GM12878 (cell line): Measurements from ENCODE around the gene SEMA4G. TPM values are rescaled to one million over a fixed set of nuclear protein-coding genes. Genes with fewer than 3 reads are reported as not detected.

Experiments
- BCL3 ChIP-seq: IDR thresholded peaks from 2 replicates; pipeline ENCODE4 v1.6.1; 2011; ENCODE audit warnings: borderline replicate concordance, low read depth, mild to moderate bottlenecking, moderate library complexity, low read length; ENCODE audit not compliant: insufficient read depth, poor library complexity, severe bottlenecking
- BHLHE40 ChIP-seq, 2 experiments: fragments of 450-650 bp in 1 of 2; IDR thresholded peaks; 2 replicates each; pipeline ENCODE4 v1.6.1; 2011 to 2017; ENCODE audit warnings: low read depth in 2 of 2, borderline replicate concordance in 1 of 2, improper control_type of control experiment in 1 of 2, low read length in 1 of 2, mild to moderate bottlenecking in 1 of 2
- CHD1 ChIP-seq: IDR thresholded peaks from 2 replicates; pipeline ENCODE4 v1.6.1; 2012; ENCODE audit warnings: low read depth, low read length, improper control_type of control experiment
- CUX1 ChIP-seq: IDR thresholded peaks from 2 replicates; pipeline ENCODE4 v1.6.1; 2012; ENCODE audit warnings: improper control_type of control experiment, low read depth, low read length; ENCODE audit not compliant: insufficient replicate concordance
- ETV6 ChIP-seq, 2 experiments: fragments of 450-650 bp in 1 of 2; IDR thresholded peaks in 1 of 2; conservative IDR thresholded peaks in 1 of 2; 2 replicates each; pipeline ENCODE4 v1.6.1; 2014; ENCODE audit warnings: antibody characterized with exemption in 1 of 2, borderline replicate concordance in 1 of 2, low read depth in 1 of 2, mild to moderate bottlenecking in 1 of 2, moderate library complexity in 1 of 2
- GABPA ChIP-seq: IDR thresholded peaks from 2 replicates; pipeline ENCODE4 v1.6.1; 2014; ENCODE audit warnings: antibody characterized with exemption, low read depth, mild to moderate bottlenecking, inconsistent platforms
- GATAD2B ChIP-seq: fragments of 450-650 bp; conservative IDR thresholded peaks from 2 replicates; pipeline ENCODE4 v1.6.1; 2017; ENCODE audit warnings: low read depth, mild to moderate bottlenecking, moderate library complexity
- IRF4 ChIP-seq: IDR thresholded peaks from 2 replicates; pipeline ENCODE4 v1.6.1; 2011; ENCODE audit warnings: low read depth, low read length
- NBN ChIP-seq: fragments of 450-650 bp; IDR thresholded peaks from 2 replicates; pipeline ENCODE4 v1.6.1; 2016
- NFIC ChIP-seq: IDR thresholded peaks from 2 replicates; pipeline ENCODE4 v1.6.1; 2012; ENCODE audit warnings: low read depth, mild to moderate bottlenecking, inconsistent platforms, low read length, moderate library complexity
- RFX5 ChIP-seq: IDR thresholded peaks from 2 replicates; pipeline ENCODE4 v1.6.1; 2011; ENCODE audit warnings: low read depth, low read length, improper control_type of control experiment
- USF2 ChIP-seq: IDR thresholded peaks from 2 replicates; pipeline ENCODE4 v1.6.1; 2011; ENCODE audit warnings: low read depth, low read length, improper control_type of control experiment, borderline replicate concordance
- ZNF207 ChIP-seq: fragments of 450-650 bp; IDR thresholded peaks from 2 replicates; pipeline ENCODE4 v1.6.1; 2014; ENCODE audit warnings: antibody characterized with exemption, mild to moderate bottlenecking, borderline replicate concordance
- polyA plus RNA-seq, 11 experiments: library from polyadenylated mRNA; depleted of rRNA in 4 of 11; unstranded in 6 of 11; stranded (reverse) in 5 of 11; fragments of >200 nt; fragmentation: Nextera tagmentation in 4 of 11; fragmentation: Illumina TruSeq in 1 of 11; extraction: Ambion mirVana in 4 of 11; extraction: Trizol in 1 of 11; gene quantifications; 1 replicate in 1 of 11; 2 replicates in 10 of 11; pipeline versions ENCODE4 v1.2.1 to v1.2.3, GENCODE V29; 2011 to 2016; ENCODE audit warnings: inconsistent platforms in 2 of 11, missing spikeins in 2 of 11, low read depth in 1 of 11
- total RNA-seq, 4 experiments: library from RNA; depleted of rRNA in 3 of 4; stranded (reverse); fragments of >200 nt in 3 of 4; fragmentation: Illumina TruSeq in 1 of 4; extraction: Trizol in 1 of 4; gene quantifications; 2 replicates each; pipeline versions ENCODE4 v1.2.1 to v1.2.3, GENCODE V29; 2013 to 2021
- TF ChIP-seq, protein P1 (sequence below): fragments of 450-650 bp; IDR thresholded peaks from 2 replicates; pipeline ENCODE4 v1.6.1; 2017; ENCODE audit warnings: borderline replicate concordance
- TF ChIP-seq, protein P2 (sequence below): fragments of 450-650 bp; IDR thresholded peaks from 2 replicates; pipeline ENCODE4 v1.6.1; 2018; ENCODE audit warnings: borderline replicate concordance, mild to moderate bottlenecking; ENCODE audit not compliant: partially characterized antibody
- TF ChIP-seq, protein P3 (sequence below): fragments of 450-650 bp; IDR thresholded peaks from 2 replicates; pipeline ENCODE4 v1.6.1; 2017; ENCODE audit warnings: low read depth, mild to moderate bottlenecking, moderate library complexity

Gene SEMA4G
- total and polyA plus RNA-seq, 10 of the 15 experiments (the other 5 are each of a cell fraction or from before 2014, with no cell fraction given): 0.09 to 2.3 (median 0.44) TPM; not detected in 4

GRCh38 chr10:100985336-100985735 lies 16.0 kb downstream of the SEMA4G start (continued):
- TF ChIP-seq BCL3 (no peak), GABPA (no peak), BHLHE40 (IDR thresholded peaks at IDR 0.05; ENCODE audit: borderline replicate concordance in 1 of 2, low read depth in 2 of 2, low read length in 1 of 2) (peak; percentile 71 to 80), RFX5 (no peak), CUX1 (no peak), IRF4 (no peak), ETV6 (conservative IDR thresholded peaks at IDR 0.05 in 1 of 2, IDR thresholded peaks at IDR 0.05 in 1 of 2; ENCODE audit: borderline replicate concordance in 1 of 2, low read depth in 1 of 2) (no peak), CHD1 (no peak), GATAD2B (no peak), USF2 (no peak; the same call in 1 of the 2 replicates), NBN (0 out of 2 replicates have a peak, but pooled peaks have one; percentile 55), NFIC (no peak), ZNF207 (no peak)
- TF ChIP-seq, protein P1, sequence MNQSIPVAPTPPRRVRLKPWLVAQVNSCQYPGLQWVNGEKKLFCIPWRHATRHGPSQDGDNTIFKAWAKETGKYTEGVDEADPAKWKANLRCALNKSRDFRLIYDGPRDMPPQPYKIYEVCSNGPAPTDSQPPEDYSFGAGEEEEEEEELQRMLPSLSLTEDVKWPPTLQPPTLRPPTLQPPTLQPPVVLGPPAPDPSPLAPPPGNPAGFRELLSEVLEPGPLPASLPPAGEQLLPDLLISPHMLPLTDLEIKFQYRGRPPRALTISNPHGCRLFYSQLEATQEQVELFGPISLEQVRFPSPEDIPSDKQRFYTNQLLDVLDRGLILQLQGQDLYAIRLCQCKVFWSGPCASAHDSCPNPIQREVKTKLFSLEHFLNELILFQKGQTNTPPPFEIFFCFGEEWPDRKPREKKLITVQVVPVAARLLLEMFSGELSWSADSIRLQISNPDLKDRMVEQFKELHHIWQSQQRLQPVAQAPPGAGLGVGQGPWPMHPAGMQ: no peak
- TF ChIP-seq, protein P2, sequence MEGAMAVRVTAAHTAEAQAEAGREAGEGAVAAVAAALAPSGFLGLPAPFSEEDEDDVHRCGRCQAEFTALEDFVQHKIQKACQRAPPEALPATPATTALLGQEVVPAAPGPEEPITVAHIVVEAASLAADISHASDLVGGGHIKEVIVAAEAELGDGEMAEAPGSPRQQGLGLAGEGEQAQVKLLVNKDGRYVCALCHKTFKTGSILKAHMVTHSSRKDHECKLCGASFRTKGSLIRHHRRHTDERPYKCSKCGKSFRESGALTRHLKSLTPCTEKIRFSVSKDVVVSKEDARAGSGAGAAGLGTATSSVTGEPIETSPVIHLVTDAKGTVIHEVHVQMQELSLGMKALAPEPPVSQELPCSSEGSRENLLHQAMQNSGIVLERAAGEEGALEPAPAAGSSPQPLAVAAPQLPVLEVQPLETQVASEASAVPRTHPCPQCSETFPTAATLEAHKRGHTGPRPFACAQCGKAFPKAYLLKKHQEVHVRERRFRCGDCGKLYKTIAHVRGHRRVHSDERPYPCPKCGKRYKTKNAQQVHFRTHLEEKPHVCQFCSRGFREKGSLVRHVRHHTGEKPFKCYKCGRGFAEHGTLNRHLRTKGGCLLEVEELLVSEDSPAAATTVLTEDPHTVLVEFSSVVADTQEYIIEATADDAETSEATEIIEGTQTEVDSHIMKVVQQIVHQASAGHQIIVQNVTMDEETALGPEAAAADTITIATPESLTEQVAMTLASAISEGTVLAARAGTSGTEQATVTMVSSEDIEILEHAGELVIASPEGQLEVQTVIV: no peak
- TF ChIP-seq, protein P3, sequence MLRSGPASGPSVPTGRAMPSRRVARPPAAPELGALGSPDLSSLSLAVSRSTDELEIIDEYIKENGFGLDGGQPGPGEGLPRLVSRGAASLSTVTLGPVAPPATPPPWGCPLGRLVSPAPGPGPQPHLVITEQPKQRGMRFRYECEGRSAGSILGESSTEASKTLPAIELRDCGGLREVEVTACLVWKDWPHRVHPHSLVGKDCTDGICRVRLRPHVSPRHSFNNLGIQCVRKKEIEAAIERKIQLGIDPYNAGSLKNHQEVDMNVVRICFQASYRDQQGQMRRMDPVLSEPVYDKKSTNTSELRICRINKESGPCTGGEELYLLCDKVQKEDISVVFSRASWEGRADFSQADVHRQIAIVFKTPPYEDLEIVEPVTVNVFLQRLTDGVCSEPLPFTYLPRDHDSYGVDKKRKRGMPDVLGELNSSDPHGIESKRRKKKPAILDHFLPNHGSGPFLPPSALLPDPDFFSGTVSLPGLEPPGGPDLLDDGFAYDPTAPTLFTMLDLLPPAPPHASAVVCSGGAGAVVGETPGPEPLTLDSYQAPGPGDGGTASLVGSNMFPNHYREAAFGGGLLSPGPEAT: peak; percentile 55; the same call in 1 of the 2 replicates
